Fibroblast of skin of right biceps (primary cell): ENCODE data around the gene PCDHGC5.

Experiments used
- DNase-seq: peaks from one replicate; pipeline ENCODE4 v3.0.0-alpha.2; 2013

The PCDHGC5 gene

DNA sequence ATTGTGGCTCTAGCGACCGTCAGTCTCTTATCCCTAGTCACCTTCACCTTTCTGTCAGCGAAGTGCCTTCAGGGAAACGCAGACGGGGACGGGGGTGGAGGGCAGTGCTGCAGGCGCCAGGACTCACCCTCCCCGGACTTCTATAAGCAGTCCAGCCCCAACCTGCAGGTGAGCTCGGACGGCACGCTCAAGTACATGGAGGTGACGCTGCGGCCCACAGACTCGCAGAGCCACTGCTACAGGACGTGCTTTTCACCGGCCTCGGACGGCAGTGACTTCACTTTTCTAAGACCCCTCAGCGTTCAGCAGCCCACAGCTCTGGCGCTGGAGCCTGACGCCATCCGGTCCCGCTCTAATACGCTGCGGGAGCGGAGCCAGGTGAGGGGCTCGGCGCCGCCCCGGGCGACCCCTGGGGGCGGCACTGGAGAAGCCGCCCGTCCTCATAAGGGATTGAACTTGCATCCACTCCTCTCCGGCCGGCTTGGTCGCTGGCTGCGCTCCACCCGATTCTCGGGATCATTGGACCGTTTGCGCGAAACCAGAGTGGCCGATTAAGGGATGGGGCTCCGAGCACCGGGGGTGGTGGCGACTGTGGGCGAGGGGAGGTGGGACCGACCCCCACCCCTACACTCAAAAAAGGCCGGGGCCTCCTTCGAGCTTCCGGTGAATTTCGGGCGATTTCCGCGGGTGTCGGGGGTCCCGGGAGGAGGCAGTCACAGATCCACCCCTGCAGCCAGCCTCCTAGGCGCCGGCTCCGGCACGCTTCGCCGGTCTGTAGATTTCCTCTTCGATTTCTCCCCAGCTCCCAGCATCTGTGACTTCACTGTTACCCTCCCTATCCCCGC is 2.7 kb downstream of the PCDHGC5 start:
- no peak for DNase-seq

DNA sequence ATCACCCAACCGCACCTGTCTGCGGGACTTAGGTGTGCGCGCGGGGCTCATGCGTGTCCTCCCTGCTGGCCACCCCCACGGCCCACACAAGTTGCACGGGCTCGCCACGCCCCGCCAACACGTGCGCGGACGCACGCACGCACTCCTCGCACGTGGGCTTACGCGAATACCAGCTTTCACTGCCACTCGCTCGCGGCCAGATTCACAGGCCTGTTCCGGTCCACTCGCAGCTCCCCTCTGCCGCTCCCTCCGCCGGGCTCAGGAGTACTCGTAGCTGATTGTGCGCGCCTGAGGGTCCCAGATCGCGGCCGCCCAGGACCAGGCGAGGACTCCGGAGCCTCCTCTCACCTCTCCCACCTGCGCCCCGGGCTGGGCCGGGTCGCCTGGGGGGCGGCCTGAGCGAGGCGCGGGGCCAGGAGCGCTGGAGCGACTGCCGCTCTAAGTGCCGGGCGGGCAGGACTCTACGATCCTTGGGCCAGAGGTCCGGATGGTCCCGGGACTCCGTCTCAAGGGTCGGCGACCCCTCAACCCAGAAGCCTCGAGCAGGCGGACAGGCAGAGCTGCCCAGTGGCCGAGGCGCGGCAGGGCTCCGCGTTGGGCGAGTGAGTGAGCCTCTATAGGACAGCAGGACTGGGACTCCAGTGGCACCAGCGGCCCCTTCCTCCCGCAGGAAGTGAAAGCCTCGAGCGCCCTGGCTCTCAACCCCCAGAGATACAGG is 3.4 kb downstream of the PCDHGC5 start:
- no peak for DNase-seq

DNA sequence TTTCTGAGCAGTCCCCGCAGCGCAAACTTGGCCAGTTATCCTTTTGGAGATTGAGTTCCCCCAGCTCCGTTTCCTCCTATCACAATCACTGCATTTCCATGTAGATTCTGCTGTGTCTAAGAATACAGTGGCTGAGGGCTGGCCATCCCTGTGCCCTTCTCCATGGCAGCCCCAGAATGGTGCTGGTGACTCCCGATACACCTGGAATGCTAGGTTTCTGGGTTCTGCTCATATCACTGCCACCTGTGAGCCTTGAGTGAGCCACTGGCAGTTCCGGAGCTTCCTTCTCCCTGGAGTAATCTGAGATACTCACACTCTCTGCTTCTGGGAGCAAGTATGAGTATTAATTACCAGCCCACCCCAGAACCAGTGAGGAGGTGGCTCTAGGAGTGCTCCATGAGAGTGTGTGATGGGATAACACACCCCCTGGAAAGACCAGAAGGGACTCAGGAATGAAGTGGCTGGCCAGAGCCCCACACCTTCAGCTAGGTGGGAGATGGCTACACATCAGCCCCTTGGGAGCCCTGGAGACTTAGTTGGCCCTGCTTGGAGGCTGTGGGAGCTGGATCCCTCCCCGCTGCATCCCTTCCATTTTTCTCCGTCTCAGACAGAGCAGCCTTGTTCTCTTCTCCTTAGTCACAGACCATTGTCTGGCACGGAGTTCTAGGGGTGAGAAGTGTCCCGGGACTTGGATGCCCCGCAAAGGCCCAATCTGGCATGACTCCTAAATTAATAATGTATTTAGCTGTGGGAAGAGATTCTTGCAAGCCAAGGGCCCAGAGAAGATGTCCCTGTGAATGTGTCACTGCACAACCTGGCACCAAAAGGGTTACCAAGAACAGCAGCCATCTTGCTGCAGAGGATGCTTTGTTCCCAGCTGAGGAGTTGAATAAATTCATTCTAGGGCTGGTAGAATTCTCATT is 4.9 kb downstream of the PCDHGC5 start:
- DNase-seq: peak; percentile 78

DNA sequence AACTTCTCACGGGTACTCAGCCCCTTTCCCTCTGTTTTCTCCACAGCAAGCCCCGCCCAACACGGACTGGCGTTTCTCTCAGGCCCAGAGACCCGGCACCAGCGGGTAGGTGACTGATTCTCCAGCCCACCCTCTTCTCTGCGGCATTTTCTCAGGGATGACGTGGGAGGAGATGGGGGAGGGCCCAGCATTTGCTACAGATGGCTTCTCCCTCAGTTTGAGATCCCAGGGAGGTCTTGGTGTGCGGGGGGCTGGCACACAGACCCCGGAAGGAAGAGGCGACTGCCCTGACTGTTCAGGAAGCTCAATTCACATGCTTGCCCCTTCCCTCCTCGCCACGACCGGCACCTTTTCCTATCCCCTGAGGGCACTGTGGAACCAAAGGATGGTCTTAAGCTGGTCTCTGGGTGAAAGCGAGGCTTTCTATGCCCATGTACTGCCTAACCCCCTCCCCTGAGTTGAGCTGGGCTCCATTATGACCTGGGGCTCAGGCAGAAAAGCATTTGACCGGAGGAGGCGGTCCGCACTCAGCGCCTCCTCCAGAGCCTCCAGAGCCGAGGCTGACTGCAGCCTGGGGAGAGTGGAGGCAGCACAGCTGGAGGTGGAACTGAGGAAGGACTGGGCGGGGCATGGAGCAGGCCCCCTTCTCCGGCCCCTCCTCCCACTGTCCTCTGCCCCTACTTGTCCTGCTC is 6.0 kb downstream of the PCDHGC5 start:
- DNase-seq: peak; percentile 77

DNA sequence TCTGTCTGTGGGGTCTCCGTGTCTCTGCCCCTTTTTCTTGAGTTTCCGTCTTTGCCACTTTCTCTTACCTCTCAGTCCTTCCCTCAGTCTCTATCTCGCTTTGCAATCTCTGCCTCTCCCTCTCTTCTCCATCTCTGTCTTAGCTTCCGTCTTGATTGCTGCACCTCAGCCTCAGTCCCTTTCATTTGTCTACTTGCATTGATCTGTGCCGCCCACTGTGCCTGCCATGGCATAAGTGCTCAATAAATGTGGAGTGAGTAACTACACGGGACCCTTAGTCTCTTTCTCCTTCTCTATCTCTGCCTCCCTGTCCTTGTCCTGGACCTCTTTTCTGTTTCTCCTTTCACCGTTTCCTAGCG is 6.6 kb downstream of the PCDHGC5 start:
- DNase-seq: no peak

DNA sequence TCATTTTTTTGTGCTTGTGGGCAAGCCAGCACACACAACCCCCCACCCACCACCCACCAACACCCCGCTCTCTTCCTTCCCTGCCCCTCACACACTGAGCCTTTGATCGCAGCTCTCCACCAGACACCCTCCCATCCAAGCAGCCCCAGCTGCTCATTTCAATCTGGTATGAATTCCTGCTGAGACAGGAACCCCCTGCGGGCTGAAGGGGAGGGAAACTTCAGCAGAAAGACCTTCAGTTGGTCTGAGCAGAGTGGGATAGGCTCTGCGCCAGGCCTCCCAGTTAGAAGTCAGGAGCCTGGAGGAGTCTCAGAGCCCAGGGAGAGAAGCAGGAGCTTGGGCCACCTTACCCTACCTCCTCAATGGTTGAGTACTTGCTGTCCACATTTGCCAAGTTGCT is 7.2 kb downstream of the PCDHGC5 start:
- peak; percentile 90 for DNase-seq

DNA sequence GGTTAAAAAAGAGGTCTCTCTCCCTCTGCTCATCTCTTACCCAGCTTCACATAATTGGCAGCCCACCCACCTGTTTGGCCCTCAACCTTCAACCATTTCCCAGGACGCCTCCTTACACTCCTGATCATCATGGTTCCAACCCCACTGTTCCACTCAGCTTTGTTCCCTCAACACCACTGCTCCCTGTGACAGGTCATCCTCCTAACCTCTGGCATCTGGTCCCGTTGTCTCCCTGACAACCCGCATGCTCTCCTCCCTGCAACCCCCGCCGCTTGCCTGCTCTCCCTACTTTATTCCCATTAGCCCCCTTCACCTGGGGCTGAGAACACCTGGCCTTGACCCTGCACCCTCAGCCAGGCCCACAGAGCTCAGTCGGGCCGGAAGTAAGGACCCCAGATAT is 12.9 kb downstream of the PCDHGC5 start:
- DNase-seq: no peak

DNA sequence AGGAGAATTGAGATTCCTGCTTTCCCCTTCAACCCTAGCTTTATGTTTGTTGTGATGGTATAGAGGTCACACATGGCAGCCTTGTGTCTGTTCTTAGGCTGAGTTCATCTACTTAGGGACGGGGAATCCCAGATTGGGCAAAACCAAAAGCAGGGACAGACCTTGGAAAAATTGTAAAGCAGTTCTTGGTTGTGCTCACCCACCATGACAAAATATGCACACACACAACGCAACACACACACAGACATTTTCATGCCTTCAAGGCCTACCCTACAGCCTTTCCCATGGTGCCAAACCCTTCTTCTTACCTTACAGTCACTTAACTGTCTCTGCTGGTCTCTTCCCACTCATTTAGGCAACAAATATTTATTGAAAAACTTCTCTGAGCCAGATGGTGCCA is 14.8 kb downstream of the PCDHGC5 start:
- DNase-seq: no peak

DNA sequence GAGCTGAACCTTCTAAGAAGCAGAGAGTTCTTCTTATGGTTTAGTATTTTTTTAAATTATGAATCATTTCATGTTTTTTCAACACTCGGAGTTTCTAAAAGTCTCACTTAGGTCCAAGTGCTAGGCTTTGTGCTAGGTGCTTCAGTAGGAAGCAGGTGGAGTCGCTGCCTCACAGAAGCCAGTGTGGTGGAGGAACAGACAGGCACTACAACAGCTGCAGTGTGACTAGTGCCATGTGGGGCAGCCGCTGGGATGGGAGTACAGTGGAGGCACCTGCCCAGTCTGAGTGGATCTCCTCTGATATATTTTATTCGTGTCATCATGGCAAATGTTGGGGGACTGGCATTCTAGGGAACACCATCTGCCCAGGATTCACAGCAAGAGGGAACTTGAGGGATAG is 15.3 kb downstream of the PCDHGC5 start:
- DNase-seq: no peak

DNA sequence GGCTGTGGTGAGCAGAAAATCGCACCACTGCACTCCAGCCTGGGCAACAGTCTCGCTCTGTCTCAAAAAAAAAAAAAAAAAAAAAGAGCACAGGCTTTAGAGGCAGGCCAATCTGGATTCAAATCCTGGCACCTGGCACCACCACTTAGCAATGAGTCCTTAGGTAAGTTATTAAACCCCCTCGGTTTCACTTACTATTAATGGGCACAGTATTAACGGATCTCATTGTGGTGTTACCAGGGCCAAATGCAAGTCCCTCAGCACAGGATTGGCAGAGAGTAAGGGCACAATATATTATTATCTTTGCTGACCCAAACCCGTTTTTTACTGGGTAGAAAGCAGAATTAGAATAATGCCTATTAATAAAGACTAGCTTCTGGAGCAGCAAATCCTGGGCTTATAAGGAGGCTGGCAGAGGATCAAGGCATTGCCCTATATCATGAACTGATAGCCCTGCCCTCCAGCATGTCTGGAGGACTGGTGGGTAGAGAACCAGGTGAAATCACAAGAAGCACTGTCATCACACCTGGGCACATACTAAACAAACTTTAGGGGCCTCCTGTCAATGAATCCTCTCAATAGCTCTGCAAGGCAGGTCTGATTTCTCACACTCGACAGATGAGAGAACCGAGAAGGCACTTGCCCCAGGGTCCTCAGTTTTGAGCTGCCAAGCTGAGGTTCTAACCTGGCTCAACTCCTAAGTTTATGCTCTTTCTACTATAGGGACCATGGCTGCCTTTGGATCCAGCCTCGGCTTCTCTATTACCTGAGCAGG is 17.7 kb downstream of the PCDHGC5 start:
- DNase-seq: no peak

DNA sequence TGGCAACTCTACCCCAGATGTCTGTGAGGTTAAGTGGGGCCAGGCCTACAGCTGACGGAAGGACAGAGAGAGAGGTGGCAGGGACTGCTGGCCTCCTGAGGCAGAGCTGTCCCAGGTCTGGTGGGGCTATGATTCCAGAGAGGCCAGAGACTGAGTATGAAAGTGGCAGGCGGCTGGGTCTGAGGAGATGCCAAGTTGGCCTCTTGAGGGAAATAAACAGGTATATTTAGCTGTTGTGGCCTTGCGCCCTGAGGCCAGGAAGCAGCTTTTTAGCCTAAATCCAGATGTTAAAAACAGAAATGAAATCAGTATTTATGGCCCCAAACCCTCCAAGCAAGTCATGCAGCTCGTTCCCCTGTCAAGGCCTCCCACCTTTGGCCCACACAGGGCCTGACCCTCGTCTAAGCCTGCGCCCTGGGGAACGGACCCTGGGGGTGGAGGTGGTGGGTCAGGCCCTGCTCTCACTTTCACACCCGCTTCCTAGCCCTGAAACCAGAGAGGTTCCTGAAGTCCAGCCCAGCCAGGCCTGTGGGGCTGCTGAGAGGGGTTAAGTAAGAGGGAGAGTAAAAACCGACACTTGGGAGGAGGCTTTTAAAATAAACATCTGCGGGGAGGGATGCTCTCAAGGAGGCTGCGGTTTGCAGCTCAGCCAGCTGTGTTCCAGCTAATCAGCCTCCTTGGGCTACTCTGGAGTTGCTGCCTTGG is 18.7 kb downstream of the PCDHGC5 start:
- DNase-seq: peak; percentile 80

DNA sequence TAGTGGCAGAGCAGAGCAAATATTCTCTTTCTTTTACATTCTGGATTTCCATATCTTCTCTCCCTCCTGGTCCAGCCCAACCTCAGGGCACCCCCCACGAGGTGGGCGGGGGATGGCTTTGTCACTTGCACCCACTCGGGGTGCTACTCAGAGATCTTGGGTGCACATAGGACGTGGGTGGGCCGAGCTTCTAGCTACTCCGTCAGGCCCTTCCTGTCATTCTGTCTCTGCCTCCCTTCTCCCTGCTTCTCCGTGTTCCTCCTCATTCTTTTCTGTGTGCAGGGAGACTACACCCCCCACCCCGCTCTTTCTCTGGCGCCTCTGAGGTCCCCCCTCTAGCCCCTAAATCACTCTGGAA is 19.5 kb downstream of the PCDHGC5 start:
- DNase-seq: no peak

DNA sequence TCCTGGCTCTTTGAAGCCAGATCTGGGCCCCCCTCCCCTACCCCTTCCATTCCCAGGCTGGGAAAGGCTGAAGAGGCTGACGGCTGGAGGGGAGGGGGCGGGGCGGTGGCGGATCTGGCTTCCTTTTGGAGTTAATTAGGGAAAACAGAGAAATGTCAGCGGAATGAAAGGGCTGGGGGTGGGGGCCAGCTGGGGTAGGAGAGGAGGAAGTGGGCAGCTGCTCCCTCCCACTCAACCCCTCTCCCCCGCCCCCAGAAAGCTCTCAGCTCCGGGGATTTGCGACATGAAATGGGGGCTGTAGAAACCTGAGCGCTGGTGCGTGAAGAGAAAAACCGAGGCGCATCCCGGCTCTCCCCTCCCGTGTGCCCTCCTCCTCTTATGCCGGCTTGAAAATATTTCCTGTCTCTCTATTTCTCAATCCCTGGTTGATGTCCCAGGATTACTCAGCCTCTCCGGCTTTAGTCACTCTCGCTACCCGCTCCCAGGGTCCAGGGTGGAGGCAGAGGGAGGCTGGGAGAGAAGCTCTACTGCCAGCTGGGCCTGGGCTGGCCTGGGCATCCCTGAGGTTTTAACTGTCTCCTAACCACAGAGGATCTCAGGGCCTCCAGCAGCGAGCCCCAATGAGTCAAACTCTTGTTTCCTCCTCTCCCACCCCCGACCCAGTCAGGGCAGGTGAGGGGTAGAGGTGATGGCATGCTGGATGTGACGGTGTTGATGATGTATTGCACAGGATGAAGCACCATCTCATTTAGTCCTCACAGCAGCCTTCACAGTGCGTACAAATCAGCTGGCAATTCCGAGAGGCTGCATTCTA is 20.1 kb downstream of the PCDHGC5 start:
- DNase-seq: peak; percentile 98

DNA sequence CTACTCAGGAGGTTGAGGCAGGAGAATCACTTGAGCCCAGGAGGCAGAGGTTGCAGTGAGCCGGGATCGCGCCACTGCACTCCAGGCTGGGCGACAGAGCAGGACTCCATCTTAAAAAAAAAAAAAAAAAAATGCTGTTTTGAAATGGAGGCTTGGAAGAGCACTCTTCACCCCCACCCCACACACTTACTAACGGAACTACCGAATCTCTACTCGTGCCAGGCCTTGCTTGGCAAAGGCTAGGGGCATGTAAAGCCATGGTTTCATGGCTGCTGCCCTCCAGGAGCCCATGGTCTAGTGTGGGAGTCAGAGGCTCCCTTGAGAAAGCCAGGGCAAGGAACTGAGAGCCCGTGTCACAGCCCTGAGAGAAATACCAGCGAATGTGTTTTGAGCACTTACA is 21.3 kb downstream of the PCDHGC5 start:
- no peak for DNase-seq

DNA sequence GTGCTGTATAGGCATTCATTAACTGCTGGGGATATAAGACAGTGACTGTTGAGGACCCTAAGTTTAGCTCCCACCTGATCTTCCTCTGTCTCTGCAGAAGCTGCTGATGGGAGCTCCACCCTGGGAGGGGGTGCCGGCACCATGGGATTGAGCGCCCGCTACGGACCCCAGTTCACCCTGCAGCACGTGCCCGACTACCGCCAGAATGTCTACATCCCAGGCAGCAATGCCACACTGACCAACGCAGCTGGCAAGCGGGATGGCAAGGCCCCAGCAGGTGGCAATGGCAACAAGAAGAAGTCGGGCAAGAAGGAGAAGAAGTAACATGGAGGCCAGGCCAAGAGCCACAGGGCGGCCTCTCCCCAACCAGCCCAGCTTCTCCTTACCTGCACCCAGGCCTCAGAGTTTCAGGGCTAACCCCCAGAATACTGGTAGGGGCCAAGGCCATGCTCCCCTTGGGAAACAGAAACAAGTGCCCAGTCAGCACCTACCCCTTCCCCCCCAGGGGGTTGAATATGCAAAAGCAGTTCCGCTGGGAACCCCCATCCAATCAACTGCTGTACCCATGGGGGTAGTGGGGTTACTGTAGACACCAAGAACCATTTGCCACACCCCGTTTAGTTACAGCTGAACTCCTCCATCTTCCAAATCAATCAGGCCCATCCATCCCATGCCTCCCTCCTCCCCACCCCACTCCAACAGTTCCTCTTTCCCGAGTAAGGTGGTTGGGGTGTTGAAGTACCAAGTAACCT is 22.1 kb downstream of the PCDHGC5 start:
- DNase-seq: no peak

DNA sequence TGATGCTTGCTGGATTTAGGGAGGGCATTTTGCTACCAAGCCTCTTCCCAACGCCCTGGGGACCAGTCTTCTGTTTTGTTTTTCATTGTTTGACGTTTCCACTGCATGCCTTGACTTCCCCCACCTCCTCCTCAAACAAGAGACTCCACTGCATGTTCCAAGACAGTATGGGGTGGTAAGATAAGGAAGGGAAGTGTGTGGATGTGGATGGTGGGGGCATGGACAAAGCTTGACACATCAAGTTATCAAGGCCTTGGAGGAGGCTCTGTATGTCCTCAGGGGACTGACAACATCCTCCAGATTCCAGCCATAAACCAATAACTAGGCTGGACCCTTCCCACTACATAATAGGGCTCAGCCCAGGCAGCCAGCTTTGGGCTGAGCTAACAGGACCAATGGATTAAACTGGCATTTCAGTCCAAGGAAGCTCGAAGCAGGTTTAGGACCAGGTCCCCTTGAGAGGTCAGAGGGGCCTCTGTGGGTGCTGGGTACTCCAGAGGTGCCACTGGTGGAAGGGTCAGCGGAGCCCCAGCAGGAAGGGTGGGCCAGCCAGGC is 23.0 kb downstream of the PCDHGC5 start:
- no peak for DNase-seq

DNA sequence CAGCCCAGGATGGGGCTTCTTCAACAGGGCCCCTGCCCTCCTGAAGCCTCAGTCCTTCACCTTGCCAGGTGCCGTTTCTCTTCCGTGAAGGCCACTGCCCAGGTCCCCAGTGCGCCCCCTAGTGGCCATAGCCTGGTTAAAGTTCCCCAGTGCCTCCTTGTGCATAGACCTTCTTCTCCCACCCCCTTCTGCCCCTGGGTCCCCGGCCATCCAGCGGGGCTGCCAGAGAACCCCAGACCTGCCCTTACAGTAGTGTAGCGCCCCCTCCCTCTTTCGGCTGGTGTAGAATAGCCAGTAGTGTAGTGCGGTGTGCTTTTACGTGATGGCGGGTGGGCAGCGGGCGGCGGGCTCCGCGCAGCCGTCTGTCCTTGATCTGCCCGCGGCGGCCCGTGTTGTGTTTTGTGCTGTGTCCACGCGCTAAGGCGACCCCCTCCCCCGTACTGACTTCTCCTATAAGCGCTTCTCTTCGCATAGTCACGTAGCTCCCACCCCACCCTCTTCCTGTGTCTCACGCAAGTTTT is 23.6 kb downstream of the PCDHGC5 start:
- DNase-seq: peak; percentile 74

DNA sequence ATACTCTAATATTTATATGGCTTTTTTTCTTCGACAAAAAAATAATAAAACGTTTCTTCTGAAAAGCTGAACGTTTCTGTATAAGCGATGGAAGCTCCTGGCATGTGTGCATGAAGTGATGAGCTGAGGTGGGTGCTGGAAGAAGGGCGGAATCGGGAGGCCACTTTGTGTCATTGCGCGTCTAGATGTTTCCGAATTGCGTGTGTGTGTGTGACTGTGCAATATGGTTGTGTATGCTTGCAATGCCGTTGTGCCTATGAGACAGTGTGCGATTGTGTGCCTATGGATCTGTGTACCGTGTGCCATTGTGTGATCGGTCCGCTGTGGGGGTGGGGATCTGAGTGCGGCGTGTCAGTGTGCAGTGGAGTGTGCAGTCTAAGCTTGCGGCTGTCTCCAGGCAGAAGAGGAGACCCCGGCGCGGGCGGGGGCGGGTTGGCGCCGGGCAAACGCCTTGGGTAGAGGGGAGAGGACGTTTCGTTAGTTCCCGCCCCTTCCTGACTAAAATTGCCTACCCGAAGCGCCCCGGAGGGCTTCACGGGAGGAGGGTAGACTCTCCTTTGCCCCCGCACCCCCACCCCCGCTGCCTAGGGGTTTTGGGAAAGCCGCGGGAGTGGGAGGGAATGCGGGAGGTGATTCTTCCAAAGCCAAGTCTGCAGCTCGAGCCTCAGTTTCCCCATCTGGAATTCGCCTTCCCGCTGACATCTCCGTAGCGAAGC is 24.2 kb downstream of the PCDHGC5 start:
- DNase-seq: peak; percentile 65
